Uterus (tissue), 2 donors: ENCODE measurements around the gene ABCC2.

Experiments used
- POLR2A ChIP-seq, 2 donors: fragments of 450-650 bp; IDR thresholded peaks; one replicate each; pipeline ENCODE4 v1.6.1; 2016; ENCODE audit warnings: antibody characterized with exemption in 2 of 2, mild to moderate bottlenecking in 1 of 2, moderate library complexity in 1 of 2
- TF ChIP-seq, protein P1 (sequence below), 4 experiments: fragments of 200-600 bp in 2 of 4; fragments of 450-650 bp in 2 of 4; sonication (generic) in 2 of 4; IDR thresholded peaks; one replicate each; pipeline ENCODE4 v1.5.1; 2016 to 2019; ENCODE audit warnings: antibody characterized with exemption in 4 of 4, mild to moderate bottlenecking in 2 of 4, moderate library complexity in 1 of 4

DNA sequence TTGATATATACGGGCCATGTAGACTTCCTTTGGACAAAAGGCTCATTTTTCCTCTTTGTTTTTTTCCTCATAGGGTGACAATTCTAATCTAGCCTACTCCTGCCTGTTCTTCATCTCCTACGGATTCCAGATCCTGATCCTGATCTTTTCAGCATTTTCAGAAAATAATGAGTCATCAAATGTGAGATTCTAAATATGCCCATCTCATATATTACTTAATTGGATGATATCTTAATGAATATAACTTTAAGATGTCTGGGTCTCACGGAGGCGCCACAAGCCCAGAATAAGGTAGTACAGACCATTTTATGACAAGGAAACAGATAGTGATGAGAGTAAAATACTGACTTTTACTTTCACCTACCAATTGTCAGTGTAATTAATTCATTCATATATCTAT lies 11.4 kb downstream of the ABCC2 start:
- TF ChIP-seq, protein P1, sequence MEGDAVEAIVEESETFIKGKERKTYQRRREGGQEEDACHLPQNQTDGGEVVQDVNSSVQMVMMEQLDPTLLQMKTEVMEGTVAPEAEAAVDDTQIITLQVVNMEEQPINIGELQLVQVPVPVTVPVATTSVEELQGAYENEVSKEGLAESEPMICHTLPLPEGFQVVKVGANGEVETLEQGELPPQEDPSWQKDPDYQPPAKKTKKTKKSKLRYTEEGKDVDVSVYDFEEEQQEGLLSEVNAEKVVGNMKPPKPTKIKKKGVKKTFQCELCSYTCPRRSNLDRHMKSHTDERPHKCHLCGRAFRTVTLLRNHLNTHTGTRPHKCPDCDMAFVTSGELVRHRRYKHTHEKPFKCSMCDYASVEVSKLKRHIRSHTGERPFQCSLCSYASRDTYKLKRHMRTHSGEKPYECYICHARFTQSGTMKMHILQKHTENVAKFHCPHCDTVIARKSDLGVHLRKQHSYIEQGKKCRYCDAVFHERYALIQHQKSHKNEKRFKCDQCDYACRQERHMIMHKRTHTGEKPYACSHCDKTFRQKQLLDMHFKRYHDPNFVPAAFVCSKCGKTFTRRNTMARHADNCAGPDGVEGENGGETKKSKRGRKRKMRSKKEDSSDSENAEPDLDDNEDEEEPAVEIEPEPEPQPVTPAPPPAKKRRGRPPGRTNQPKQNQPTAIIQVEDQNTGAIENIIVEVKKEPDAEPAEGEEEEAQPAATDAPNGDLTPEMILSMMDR (IDR thresholded peaks at IDR 0.05) = no peak
- TF ChIP-seq POLR2A (IDR thresholded peaks at IDR 0.05) = no peak
